Activated T-cell treated with anti-CD3 and anti-CD28 coated beads, Interleukin-2, amount 50 U/mL, for 24 hours (primary cell): Measurements from ENCODE around the gene RAPH1.

ENCODE experiments used
- DNase-seq: peaks from one replicate; pipeline ENCODE4 v3.0.0-alpha.2; 2020
- H3K27ac Mint-ChIP-seq: 2 replicates; pipeline ENCODE4 v1.8.0; 2020; ENCODE audit warnings: mild to moderate bottlenecking, mixed read lengths
- H3K27me3 Mint-ChIP-seq: 2 replicates; pipeline ENCODE4 v1.8.0; 2020; ENCODE audit warnings: mixed read lengths
- H3K36me3 Mint-ChIP-seq: 2 replicates; pipeline ENCODE4 v1.8.0; 2020; ENCODE audit warnings: low read depth, mixed read lengths
- H3K4me1 Mint-ChIP-seq: 2 replicates; pipeline ENCODE4 v1.8.0; 2020; ENCODE audit warnings: low read depth, mixed read lengths
- H3K4me3 Mint-ChIP-seq: 2 replicates; pipeline ENCODE4 v1.8.0; 2020; ENCODE audit warnings: mild to moderate bottlenecking, moderate library complexity, mixed read lengths
- H3K9me3 Mint-ChIP-seq: 2 replicates; pipeline ENCODE4 v1.8.0; 2020; ENCODE audit warnings: mixed read lengths

The RAPH1 gene

DNA sequence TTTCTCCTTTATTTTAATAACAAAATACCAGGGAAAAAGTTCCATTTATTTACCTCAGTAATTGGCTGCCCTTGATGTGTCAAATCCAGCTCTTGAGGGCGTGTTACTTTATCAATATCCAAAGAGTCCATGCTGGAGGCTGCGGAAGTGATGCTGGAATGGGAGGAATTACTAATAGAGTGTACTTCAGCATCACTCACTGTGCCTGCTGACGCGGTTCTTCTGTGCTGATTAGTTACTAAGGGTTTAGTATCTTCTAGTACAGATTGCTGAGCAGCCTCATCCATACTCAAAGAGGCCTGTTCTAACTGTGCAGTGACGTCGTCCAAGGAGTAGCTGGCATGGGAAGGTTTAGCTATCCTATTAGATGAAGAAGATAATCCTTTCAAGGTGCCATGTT is 45.6 kb downstream of the RAPH1 start:
- peaks cover 29% of the 10 kb centered on the region for H3K36me3 Mint-ChIP-seq
- H3K27me3 Mint-ChIP-seq = no peaks in the 10 kb centered on the region
- H3K4me3 Mint-ChIP-seq = no peak overlapping the region
- no peak for DNase-seq
- peaks cover 26% of the 10 kb centered on the region for H3K4me1 Mint-ChIP-seq
- H3K27ac Mint-ChIP-seq = no peak overlapping the region
- H3K9me3 Mint-ChIP-seq = no peaks in the 10 kb centered on the region

DNA sequence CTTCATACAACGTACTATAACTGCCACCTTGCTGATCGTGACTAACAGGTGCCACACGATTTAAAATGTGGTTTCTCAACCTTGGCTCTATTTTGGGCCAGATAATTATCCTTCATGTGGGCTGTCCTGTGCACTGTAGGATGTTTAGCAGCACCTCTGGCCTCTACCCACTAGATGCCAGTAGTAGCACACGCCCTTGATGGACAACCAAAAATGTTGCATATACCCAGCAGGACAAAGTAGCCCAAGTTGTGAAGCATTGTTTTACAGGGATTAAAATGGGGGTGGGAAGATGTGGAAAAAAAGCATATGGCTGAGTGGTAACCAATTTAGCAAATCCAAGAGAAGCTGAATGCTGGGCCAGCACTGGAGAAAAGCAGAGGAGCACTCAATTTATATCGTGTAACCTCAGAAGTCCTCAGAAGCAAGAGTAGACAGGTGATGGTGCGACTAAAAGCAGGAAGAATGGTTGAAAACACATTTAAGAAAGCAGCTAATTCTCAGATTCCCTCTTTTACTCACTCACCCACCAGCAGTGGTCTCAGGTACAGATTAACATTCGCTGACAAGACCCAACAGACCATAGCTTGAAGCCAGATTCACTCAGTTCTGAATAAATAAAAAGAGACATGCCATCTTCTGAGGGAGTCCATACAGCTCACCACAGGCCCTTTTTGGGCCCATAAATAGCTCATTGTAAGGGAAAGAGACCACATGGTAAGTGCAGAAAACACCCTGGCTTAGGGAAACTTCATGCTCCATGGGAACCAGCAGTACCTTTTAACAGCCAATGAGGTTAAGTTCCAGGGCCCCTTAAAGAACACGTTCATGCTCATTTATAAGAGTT is 50.6 kb downstream of the RAPH1 start:
- no peak overlapping the region for H3K4me3 Mint-ChIP-seq
- peaks cover 9% of the 10 kb centered on the region for H3K36me3 Mint-ChIP-seq
- H3K27ac Mint-ChIP-seq = peak overlapping the region; percentile 50
- DNase-seq = peak; percentile 49
- H3K4me1 Mint-ChIP-seq = peaks cover 16% of the 10 kb centered on the region
- no peaks in the 10 kb centered on the region for H3K27me3 Mint-ChIP-seq
- no peaks in the 10 kb centered on the region for H3K9me3 Mint-ChIP-seq

DNA sequence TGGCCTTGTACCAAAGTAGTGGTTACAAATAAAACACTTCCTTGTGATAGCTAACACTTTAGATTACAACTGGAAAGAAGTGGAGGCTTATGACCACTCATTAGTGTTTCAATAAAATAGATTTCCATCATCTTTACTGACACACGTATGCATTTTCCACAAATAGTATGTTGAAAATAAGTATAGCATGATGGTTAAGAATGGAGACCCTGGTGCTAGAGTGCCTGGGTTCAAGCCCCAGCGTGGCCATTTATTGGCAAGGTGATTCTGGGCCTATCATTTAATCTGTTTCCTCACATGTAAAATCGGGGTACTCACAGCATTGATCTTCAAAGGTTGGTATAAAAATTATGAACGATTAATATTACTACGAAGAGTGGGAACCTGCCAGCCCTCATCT is 54.5 kb downstream of the RAPH1 start:
- no peak overlapping the region for H3K27ac Mint-ChIP-seq
- peaks cover 11% of the 10 kb centered on the region for H3K4me1 Mint-ChIP-seq
- H3K36me3 Mint-ChIP-seq = no peaks in the 10 kb centered on the region
- no peaks in the 10 kb centered on the region for H3K9me3 Mint-ChIP-seq
- H3K27me3 Mint-ChIP-seq = no peaks in the 10 kb centered on the region
- no peak for DNase-seq
- H3K4me3 Mint-ChIP-seq = no peak overlapping the region

DNA sequence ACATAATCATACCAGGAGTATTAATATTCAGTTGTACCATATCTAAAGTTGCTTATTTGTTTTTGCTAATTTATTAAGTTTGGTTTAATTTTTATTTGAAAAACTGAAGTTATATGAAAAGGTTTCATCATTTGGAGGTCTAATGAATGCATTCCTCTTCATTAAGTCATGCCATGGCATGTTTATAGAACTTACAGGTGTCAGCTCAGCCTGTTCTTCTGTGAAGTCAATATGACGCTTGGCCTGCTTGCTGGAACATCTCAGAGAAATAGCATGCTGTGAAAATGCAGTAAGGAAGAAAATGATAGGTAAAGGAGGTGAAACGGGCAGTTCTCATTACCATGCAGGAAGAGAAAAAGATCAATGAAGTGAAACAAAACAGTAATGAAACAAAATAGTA is 58.2 kb downstream of the RAPH1 start:
- no peak overlapping the region for H3K4me3 Mint-ChIP-seq
- H3K36me3 Mint-ChIP-seq = no peaks in the 10 kb centered on the region
- H3K9me3 Mint-ChIP-seq = no peaks in the 10 kb centered on the region
- no peak for DNase-seq
- H3K27ac Mint-ChIP-seq = no peak overlapping the region
- no peaks in the 10 kb centered on the region for H3K4me1 Mint-ChIP-seq
- H3K27me3 Mint-ChIP-seq = no peaks in the 10 kb centered on the region

DNA sequence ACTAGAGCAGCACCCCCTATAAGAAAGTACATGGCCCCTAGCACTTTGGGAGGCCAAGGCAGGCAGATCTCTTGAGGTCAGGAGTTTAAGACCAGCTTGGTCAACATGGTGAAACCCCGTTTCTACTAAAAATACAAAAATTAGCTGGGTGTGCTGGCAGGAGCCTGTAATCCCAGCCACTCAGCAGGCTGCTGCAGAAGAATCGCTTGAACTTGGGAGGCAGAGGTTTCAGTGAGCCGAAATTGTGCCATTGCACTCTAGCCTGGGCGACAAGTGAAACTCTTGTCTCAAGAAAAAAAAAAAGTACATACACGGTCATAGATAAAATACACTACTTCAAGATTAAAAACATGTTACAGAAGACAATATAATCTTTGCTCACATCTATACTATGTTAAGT is 63.8 kb downstream of the RAPH1 start:
- H3K4me3 Mint-ChIP-seq = no peak overlapping the region
- H3K4me1 Mint-ChIP-seq = no peaks in the 10 kb centered on the region
- DNase-seq = no peak
- H3K9me3 Mint-ChIP-seq = no peaks in the 10 kb centered on the region
- no peaks in the 10 kb centered on the region for H3K36me3 Mint-ChIP-seq
- H3K27me3 Mint-ChIP-seq = no peaks in the 10 kb centered on the region
- no peak overlapping the region for H3K27ac Mint-ChIP-seq

DNA sequence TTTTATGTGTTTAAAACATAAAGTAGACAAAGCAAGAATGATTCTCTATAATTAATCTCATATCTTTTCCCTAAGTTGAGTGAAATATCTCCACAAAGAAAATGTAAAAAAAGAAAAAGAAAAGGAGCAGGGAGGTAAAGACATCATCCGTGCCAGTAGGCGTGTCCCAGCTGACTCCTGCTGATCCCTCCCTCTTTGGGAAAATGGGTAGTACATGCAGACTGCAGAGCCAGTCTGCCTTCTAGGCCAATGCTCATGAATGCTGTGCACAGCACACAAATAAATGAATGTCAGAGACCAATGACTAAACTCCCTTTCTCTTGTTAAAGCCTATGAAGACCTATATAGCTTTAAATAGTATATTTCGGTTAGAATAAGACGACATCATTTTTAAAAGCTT is 64.7 kb downstream of the RAPH1 start:
- H3K9me3 Mint-ChIP-seq = no peaks in the 10 kb centered on the region
- DNase-seq = no peak
- H3K4me3 Mint-ChIP-seq = no peak overlapping the region
- no peaks in the 10 kb centered on the region for H3K27me3 Mint-ChIP-seq
- no peaks in the 10 kb centered on the region for H3K36me3 Mint-ChIP-seq
- no peak overlapping the region for H3K27ac Mint-ChIP-seq
- H3K4me1 Mint-ChIP-seq = no peaks in the 10 kb centered on the region

DNA sequence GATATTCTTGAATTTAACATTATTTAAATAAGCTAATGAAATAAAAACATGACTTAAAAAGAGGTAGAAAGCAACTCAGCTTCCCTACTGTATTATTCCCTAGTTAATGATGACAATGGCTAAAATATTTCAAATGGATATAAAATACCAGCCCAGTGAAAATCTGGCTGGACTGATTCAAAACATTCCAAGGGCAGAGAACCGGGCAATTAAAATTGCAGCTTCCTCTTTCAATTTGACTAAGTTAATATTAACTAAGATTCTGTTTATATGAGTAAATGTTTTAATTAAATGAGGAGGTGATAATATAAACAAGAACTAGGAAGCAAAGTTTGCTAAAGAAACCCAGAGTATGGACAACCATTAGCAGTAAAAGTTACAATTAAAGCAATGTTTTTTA is 65.6 kb downstream of the RAPH1 start:
- no peak overlapping the region for H3K4me3 Mint-ChIP-seq
- H3K9me3 Mint-ChIP-seq = no peaks in the 10 kb centered on the region
- H3K27me3 Mint-ChIP-seq = no peaks in the 10 kb centered on the region
- DNase-seq = no peak
- H3K36me3 Mint-ChIP-seq = no peaks in the 10 kb centered on the region
- no peak overlapping the region for H3K27ac Mint-ChIP-seq
- no peaks in the 10 kb centered on the region for H3K4me1 Mint-ChIP-seq

DNA sequence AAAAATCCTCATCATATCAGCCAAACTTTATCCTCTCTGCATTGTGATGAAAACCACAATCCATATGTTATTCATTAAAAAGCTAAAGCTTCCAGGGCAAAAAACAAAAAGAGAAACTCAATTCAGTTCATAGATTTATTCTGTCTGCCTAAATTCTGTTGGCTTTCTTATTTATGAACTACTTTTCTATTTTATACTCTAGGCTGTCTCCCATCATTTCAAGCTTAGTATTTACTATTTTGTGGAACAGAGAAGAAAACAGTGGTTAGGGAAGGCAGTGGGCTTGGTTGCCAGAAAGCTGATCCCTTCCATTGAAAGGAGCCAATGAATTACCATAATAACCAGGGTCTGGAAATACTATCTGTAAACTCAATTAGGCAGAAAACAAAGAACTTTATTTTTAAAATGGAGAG is 71.8 kb downstream of the RAPH1 start:
- no peak overlapping the region for H3K4me3 Mint-ChIP-seq
- DNase-seq = no peak
- H3K27me3 Mint-ChIP-seq = no peaks in the 10 kb centered on the region
- peaks cover 13% of the 10 kb centered on the region for H3K36me3 Mint-ChIP-seq
- H3K9me3 Mint-ChIP-seq = no peaks in the 10 kb centered on the region
- H3K27ac Mint-ChIP-seq = no peak overlapping the region
- no peaks in the 10 kb centered on the region for H3K4me1 Mint-ChIP-seq

DNA sequence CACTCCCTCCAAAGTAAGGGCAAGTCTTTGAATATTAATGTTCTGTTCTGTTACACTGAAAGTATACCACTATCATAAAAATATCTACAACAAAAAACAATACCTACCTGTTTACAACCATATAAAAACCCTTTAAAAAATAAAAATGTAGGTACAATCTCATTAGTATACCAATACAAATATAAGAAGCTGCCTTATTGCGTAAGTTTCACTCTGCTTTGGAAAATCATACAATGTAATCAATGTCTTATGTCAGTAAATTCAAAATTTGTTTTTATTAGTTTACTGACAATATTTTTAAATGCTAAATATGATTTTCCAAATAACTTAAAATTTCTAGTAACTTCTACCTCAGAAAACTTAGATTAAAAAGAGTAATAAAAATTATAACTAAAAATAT is 72.8 kb downstream of the RAPH1 start:
- no peaks in the 10 kb centered on the region for H3K4me1 Mint-ChIP-seq
- no peak for DNase-seq
- H3K9me3 Mint-ChIP-seq = no peaks in the 10 kb centered on the region
- no peaks in the 10 kb centered on the region for H3K27me3 Mint-ChIP-seq
- no peak overlapping the region for H3K4me3 Mint-ChIP-seq
- peaks cover 23% of the 10 kb centered on the region for H3K36me3 Mint-ChIP-seq
- no peak overlapping the region for H3K27ac Mint-ChIP-seq

DNA sequence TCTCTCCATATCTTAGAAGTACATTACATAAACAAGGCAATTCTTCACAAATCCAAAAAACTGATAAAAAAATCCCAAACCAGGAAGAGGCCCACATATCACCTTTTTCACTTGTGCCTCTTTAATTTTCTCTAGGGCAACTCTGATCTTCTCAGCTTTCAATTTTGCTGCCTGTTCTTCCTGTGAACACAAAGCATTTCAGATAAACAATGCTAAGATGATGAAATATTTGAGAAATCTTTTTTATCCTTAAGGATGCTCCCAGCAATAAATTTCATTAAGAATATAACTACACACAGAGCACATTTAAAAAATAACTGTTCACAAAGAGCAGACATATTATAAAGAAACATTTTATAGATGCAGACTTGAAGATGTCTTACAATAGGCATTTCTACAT is 73.4 kb downstream of the RAPH1 start:
- Mint-ChIP-seq H3K4me1 (no peaks in the 10 kb centered on the region), H3K4me3 (no peak overlapping the region), H3K27me3 (no peaks in the 10 kb centered on the region), H3K9me3 (no peaks in the 10 kb centered on the region), H3K36me3 (peaks cover 23% of the 10 kb centered on the region), H3K27ac (no peak overlapping the region)
- DNase-seq = no peak

DNA sequence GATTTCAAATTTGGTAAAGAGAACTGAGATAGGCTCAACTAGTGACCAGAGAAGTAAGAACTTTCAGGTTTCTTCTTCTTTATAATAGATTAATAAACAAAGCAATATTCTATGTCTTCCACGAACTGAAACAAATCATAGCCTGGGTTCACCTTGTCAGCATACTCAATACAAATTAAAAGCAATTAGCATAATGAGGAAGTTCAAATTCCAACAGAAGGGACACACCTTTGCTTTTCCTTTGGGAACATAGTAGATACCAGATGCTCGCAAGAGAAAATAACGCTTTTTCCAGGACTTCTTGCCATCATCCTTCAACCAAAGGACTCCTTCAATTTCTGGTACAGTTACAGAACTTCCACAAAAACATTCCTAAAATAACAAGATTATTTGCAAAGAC is 79.9 kb downstream of the RAPH1 start:
- Mint-ChIP-seq H3K9me3 (no peaks in the 10 kb centered on the region), H3K36me3 (peaks cover 47% of the 10 kb centered on the region), H3K4me3 (no peak overlapping the region), H3K27me3 (no peaks in the 10 kb centered on the region), H3K27ac (no peak overlapping the region), H3K4me1 (peaks cover 1% of the 10 kb centered on the region)
- no peak for DNase-seq

DNA sequence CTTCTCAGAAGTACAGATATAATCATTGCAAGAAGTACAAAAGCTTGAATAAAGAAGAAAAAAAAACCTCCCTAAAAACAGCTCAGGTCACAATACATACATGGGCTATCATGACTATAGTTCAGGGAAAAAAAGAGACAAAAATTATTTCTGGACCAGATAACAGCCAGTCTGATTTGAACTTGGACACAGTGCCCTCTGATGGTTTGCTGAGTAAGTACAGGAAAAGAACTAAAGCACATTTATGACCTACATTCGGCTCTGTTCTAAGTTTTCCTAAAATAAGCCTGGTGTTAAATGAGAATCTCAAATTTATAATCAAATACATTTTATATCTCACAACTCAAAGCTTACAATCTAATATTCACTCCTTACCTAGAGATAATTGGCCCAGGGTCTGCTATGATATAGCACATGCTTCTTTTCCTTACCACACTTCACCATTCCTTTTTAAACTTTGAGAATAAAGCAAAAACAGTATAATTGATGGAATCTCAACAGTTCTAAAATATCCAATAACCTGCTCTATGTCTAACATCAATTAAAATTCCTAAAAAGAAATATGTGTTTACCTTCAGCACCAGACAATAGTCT is 81.1 kb downstream of the RAPH1 start:
- no peaks in the 10 kb centered on the region for H3K9me3 Mint-ChIP-seq
- peaks cover 1% of the 10 kb centered on the region for H3K4me1 Mint-ChIP-seq
- no peak overlapping the region for H3K27ac Mint-ChIP-seq
- no peaks in the 10 kb centered on the region for H3K27me3 Mint-ChIP-seq
- H3K36me3 Mint-ChIP-seq = peaks cover 41% of the 10 kb centered on the region
- no peak overlapping the region for H3K4me3 Mint-ChIP-seq
- DNase-seq = no peak

DNA sequence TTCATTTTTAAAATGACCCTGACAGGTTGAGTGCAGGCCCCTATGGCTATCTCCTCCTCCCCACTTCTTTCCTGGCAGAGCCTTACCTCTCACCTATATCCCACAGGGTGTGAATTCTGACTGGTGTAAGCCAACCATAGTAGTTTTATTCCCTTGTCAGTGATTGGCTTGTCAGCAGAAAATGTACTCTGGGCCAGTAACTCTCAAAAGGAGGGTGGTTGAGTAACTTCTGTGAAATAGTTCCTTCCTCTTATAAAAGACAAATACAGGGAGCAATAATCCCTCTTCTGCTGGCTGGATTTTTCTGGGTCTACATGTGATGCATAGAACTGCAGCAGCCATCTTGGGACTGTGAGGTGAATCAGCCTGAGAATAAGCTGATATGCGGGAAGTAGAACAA is 83.4 kb downstream of the RAPH1 start:
- no peak overlapping the region for H3K4me3 Mint-ChIP-seq
- H3K9me3 Mint-ChIP-seq = no peaks in the 10 kb centered on the region
- H3K36me3 Mint-ChIP-seq = peaks cover 42% of the 10 kb centered on the region
- no peak for DNase-seq
- peaks cover 1% of the 10 kb centered on the region for H3K4me1 Mint-ChIP-seq
- H3K27ac Mint-ChIP-seq = no peak overlapping the region
- H3K27me3 Mint-ChIP-seq = no peaks in the 10 kb centered on the region

DNA sequence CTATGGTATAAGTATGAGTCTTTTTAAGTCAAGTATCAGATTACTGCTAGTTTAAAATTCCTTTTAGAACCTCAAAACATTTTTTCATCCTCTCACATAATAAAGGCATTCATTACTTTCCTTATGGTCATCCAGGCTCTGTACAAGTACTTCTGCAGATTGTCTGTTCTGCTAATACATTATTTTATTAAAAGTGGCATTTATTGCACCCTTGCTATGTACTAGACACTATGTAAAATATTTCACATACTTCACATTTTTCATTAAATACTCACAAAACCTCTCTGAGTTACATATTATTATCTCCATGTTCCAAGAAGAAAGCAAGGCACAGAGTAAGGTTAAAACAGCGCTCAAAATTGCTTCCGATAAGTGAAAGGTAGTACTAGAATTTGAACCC is 84.1 kb downstream of the RAPH1 start:
- no peak for DNase-seq
- Mint-ChIP-seq H3K9me3 (no peaks in the 10 kb centered on the region), H3K27ac (no peak overlapping the region)

DNA sequence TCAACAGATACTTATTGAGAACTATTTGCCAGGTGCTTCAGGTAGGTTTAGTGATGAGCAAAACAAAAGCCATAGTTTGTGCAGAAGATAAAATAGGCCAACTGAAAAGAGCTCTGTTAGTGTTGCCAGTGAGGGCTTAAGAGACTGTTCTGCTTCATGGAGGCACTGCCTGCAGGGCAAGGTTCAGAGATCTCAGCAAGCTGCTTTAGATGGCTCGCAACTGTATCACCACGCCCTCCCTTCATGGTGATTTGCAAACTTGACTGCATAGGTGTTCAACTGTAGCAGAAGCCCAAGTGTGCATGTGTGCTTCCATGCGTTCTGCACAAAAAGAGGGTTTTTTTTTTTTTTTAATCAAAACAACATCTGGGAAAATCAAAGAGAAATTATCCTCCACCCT is 84.5 kb downstream of the RAPH1 start:
- no peak overlapping the region for H3K27ac Mint-ChIP-seq
- peaks cover 51% of the 10 kb centered on the region for H3K36me3 Mint-ChIP-seq
- no peak overlapping the region for H3K4me3 Mint-ChIP-seq
- peaks cover 10% of the 10 kb centered on the region for H3K4me1 Mint-ChIP-seq
- no peak for DNase-seq
- no peaks in the 10 kb centered on the region for H3K27me3 Mint-ChIP-seq
- H3K9me3 Mint-ChIP-seq = no peaks in the 10 kb centered on the region

More for the DNA sequence above, 84.1 kb downstream of the RAPH1 start:
- Mint-ChIP-seq H3K27me3 (no peaks in the 10 kb centered on the region), H3K4me1 (peaks cover 8% of the 10 kb centered on the region), H3K4me3 (no peak overlapping the region), H3K36me3 (peaks cover 49% of the 10 kb centered on the region)
